GM19328 (cell line): Measurements from ENCODE around the gene LAMA5.
A peak's percentile ranks its signal among the peaks of the same experiment; 100 is the strongest.

Source experiments
- ATAC-seq: cut with Tn5 transposase; IDR thresholded peaks from one replicate; pipeline ENCODE4 v1.9.1; 2021; ENCODE audit warnings: mild to moderate bottlenecking, moderate library complexity; ENCODE audit not compliant: unreplicated experiment

Gene LAMA5

GRCh38 chr20:62350098-62350628 lies 16.9 kb downstream of the LAMA5 start:
- no peak for ATAC-seq

DNA sequence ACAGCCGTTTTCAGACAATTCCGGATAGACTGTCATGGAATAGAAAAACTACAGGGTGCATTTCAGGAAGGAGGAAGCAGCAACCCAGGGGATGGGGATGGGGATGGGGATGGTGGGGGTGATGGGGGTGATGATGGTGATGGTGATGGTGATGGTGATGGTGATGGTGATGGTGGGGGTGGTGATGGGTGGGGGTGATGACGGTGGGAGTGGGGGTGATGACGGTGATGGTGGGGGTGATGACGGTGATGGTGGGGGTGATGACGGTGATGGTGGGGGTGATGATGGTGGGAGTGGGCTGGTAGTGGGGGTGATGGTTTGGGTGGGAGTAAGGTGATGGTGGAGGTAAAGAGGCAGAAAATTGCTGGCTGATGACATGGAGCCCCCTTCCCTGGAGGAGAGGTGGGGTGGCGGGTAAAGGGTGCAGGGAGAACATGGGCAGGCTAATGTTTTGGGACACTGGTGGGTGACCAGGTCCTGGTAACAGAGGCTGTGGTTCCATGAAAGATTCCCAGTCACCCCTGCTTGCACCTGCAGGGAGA lies 17.5 kb downstream of the LAMA5 start:
- ATAC-seq, result no peak

DNA sequence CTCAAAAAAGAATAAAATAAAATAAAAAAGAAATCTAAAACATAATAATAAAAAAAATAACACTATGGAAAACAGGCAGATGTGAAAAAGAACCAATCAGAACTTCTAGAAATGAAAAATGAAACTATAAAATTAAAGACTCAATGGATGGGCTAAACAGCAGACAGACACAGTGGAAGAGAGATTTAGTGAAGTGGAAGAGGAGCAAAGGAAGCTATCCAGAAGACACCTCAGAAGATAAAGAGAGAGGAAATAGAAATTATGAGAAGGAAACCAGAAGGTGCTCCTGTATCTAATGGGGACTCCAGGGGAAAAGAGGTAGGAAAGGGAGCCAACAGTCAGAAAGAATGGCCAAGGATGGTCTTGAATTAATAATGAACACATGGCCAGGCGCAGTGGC lies 18.5 kb downstream of the LAMA5 start:
- ATAC-seq, result no peak

DNA sequence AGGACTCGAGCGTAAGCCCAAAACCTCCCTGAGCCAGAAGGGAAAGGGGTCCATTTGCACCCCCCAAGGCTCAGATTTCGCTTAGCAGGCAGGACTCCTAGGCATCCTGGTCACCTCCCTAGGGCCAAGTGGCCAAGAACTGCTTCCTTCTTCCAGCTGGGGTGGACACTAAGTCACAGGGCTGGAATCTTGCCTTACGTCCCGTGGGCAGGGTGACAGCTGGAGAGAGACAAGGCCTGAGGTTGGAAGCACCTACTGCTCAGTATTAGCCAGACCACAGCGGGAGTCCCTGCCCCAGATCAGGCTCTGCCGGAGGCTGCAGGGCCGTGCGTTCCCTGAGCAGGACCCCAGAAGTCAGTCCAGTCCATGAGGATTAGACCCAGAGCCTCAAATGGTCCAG lies 19.7 kb downstream of the LAMA5 start:
- no peak for ATAC-seq

GRCh38 chr20:62347151-62347404 lies 20.0 kb downstream of the LAMA5 start:
- ATAC-seq, result no peak

GRCh38 chr20:62346398-62347150 lies 20.5 kb downstream of the LAMA5 start:
- ATAC-seq, result no peak

GRCh38 chr20:62345681-62346370 lies 21.3 kb downstream of the LAMA5 start:
- no peak for ATAC-seq

- no peak for ATAC-seq
Measured at GRCh38 chr20:62344782-62345181, 22.3 kb downstream of the LAMA5 start.

- no peak for ATAC-seq
Measured at GRCh38 chr20:62344092-62344491, 23.0 kb downstream of the LAMA5 start.

DNA sequence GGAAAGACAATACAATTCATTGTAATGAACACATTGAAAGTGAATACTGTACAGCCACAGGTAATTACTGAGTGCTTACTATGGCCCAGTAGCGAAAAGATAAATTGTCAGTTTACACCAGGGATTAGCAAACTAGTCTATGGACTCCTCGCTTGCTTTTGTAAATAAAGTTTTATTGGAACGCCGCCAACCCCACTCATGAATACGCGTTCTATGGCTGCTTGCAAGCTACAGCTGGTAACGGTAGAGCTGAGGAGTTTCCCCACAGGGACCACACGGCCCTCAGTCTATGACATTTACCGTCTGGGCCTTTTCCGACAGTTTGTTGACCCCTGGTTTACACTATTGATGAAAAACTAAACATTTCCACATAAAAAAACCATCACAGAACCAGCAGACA lies 24.2 kb downstream of the LAMA5 start:
- ATAC-seq, result no peak

DNA sequence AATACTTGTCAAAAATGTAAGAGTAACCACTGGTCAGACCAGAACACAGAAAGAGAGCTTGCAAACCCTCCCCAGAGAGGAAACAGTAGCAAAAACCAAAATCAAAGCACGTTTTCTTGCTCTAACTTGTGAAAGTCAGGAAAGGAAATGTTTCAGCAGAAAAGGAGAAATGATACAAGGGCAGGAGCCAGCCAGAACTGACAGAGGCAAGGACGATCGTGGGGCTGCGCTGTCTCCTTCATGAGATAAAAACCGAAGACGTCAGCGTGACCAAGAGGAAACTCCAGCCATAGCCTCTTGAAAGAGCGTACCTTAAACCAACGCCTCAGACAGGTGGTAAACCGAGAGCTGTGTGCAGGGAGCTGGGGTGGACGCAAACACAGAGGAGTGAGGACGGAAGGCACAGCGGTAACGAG lies 27.5 kb downstream of the LAMA5 start:
- ATAC-seq, result peak; percentile 62

DNA sequence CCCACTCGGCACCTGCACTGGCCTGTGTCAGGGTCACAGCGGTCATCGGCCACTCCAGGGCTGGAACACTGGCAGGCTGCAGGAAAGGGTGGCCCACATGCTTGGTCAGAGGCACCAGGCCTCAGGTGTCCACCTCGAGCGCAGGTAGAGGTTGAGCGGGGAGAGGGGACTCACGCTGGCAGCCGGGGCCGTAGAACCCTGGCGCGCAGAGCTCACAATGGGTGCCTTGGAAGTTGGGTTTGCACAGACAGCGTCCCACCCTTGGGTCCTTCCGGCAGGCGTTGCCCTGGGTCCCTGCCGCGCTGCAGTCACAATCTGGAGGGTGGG lies 28.9 kb downstream of the LAMA5 start:
- ATAC-seq, result no peak

DNA sequence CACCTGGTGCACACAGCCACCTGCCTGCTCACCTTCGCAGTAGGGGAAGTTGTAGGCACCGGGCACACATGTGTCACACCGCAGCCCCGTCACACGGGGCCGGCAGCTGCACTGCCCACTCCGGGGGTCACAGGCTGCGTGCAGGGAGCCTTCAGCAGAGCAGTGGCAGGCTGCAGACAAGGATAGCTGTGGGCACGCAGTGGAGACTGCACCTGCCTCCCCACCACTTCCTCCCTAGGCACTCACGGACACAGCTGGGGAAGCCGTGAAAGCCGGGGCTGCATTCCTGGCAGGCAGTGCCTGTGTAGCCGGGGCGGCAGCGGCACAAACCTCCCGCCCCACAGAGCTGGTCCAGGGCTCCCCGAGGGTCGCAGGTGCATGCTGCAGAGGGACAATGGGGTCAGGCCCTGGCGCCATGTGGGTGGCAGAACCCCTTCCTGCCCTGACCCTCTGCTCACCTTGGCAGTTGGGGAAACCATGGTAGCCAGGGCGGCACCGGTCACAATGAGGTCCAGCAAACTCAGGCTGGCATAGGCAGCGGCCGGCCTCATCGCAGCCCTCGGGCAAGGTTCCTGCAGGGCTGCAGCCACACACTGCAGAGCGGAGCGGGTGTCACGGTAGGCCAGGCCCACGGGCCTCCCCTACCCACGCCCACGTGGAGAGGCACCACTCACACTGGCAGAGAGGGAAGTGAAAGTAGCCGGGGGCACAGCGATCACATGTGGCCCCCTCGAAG lies 29.4 kb downstream of the LAMA5 start:
- no peak for ATAC-seq

- ATAC-seq, result no peak
Measured at GRCh38 chr20:62336775-62337557, 30.1 kb downstream of the LAMA5 start.

GRCh38 chr20:62336329-62336728 lies 30.8 kb downstream of the LAMA5 start:
- ATAC-seq, result no peak

DNA sequence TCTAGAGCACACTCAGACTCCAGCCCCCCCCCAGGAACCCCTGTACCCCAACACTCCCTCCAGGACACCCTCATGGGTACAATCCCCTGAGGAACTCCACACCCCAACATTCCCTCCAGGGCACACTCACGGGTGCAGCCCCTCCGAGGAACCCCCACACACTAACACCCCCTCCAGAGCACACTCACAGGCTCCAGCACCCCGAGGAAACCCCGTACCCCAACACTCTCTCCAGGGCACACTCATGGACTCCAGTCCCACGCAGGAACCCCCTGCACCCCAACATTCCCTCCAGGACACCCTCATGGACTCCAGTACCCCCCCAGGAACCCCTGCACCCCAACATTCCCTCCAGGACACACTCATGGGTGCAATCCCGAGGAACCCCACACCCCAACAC lies 31.6 kb downstream of the LAMA5 start:
- no peak for ATAC-seq

GRCh38 chr20:62334881-62335280 lies 32.2 kb downstream of the LAMA5 start:
- ATAC-seq, result no peak

GRCh38 chr20:62333820-62334595 lies 33.1 kb downstream of the LAMA5 start:
- ATAC-seq, result no peak

DNA sequence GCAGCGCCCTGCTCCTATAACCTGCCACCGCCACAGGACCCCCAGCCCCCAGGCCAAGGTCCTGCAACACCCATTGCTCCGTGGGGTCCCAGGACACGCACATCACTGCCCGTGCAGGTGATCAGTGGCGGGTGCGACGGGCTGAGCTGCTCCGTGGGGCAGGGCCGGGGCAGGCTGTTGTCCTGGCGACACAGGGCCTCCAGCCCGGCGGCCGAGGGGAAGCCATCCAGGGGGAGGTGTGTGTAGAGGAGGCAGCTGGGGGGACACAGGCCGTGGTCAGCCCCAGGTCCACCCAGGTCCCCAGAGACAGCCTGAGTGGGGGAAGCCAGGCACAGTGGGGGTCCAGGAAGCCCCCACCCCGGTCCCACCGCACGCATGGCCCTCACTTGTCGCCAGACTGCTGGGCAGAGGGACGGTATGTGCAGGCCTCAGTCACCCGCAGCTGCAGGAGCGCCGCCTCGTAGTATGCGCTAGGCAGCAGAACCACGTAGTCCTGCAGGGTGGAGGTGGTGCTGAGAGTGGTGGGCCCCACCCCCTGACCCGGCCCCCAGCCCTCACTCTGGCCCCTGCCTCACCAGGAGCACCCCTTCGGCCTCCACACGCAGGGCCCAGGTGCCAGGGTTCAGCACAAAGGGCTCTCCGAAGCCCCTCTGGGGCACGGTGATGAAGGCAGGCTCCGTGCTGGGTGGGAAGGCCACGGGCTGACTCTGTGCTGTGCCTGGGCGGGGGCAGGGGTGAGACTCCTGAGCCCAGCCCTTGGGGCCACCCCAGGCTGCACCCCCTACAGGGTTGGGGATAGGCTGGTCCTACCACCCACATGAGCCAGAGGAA lies 33.9 kb downstream of the LAMA5 start:
- no peak for ATAC-seq
